Liver (tissue), 9 donors: Measurements from ENCODE around the gene IL1A. TPM values are rescaled to one million over a fixed set of nuclear protein-coding genes. Genes with fewer than 3 reads are reported as not detected.

Experiments
- DNase-seq: peaks from one replicate; pipeline ENCODE4 v3.0.0-alpha.2; 2017; ENCODE audit warnings: low spot score
- H3K27ac ChIP-seq, 2 donors: one replicate each; pipeline ENCODE4 v1.7.0; 2013; ENCODE audit warnings: inconsistent platforms in 2 of 2, low read length in 2 of 2, control low read depth in 1 of 2, low read depth in 1 of 2, mild to moderate bottlenecking in 1 of 2
- H3K27me3 ChIP-seq, 4 donors: one replicate each; pipeline versions ENCODE4 v1.6.1 to v1.7.0; 2013; ENCODE audit warnings: low read length in 3 of 4, inconsistent platforms in 1 of 4, mild to moderate bottlenecking in 1 of 4, moderate library complexity in 1 of 4; ENCODE audit not compliant: control insufficient read depth in 4 of 4, insufficient read depth in 4 of 4
- H3K36me3 ChIP-seq, 4 donors: one replicate each; pipeline versions ENCODE4 v1.6.1 to v1.7.0; 2013; ENCODE audit warnings: low read length in 3 of 4, mild to moderate bottlenecking in 3 of 4, low read depth in 1 of 4, moderate library complexity in 1 of 4; ENCODE audit not compliant: control insufficient read depth in 4 of 4, insufficient read depth in 3 of 4
- H3K4me1 ChIP-seq, 4 donors: one replicate each; pipeline versions ENCODE4 v1.6.1 to v1.7.0; 2013; ENCODE audit warnings: low read length in 3 of 4, mild to moderate bottlenecking in 3 of 4, moderate library complexity in 1 of 4; ENCODE audit not compliant: control insufficient read depth in 4 of 4, insufficient read depth in 4 of 4
- H3K4me3 ChIP-seq, 3 donors: one replicate each; pipeline versions ENCODE4 v1.6.1 to v1.7.0; 2013; ENCODE audit warnings: low read length in 3 of 3, control low read depth in 1 of 3, low read depth in 1 of 3, mild to moderate bottlenecking in 1 of 3
- H3K9ac ChIP-seq, 2 donors: one replicate each; pipeline ENCODE4 v1.7.0; 2013; ENCODE audit warnings: low read length in 2 of 2, mild to moderate bottlenecking in 2 of 2, moderate library complexity in 2 of 2, control low read depth in 1 of 2, low read depth in 1 of 2
- H3K9me3 ChIP-seq, 4 donors: one replicate each; pipeline versions ENCODE4 v1.6.1 to v1.7.0; 2013; ENCODE audit warnings: low read length in 3 of 4; ENCODE audit not compliant: control insufficient read depth in 4 of 4
- EGR1 ChIP-seq, 2 donors: IDR thresholded peaks; 2 replicates each; pipeline ENCODE4 v1.6.1; 2016 to 2018; ENCODE audit warnings: antibody characterized with exemption in 2 of 2, low read depth in 2 of 2
- FOXA2 ChIP-seq: IDR thresholded peaks from 2 replicates; pipeline ENCODE4 v1.6.1; 2016; ENCODE audit warnings: antibody characterized with exemption
- HNF4A ChIP-seq, 2 donors: conservative IDR thresholded peaks; 2 replicates each; pipeline ENCODE4 v1.6.1; 2016; ENCODE audit warnings: antibody characterized with exemption in 2 of 2, mild to moderate bottlenecking in 2 of 2
- HNF4G ChIP-seq: IDR thresholded peaks from 2 replicates; pipeline ENCODE4 v1.6.1; 2016; ENCODE audit warnings: antibody characterized with exemption
- NR2F2 ChIP-seq: IDR thresholded peaks from 2 replicates; pipeline ENCODE4 v1.6.1; 2016; ENCODE audit warnings: antibody characterized with exemption
- SP1 ChIP-seq: IDR thresholded peaks from 2 replicates; pipeline ENCODE4 v1.6.1; 2018; ENCODE audit warnings: antibody characterized with exemption, mild to moderate bottlenecking
- TAF1 ChIP-seq: conservative IDR thresholded peaks from 2 replicates; pipeline ENCODE4 v1.6.1; 2016; ENCODE audit warnings: antibody characterized with exemption, mild to moderate bottlenecking
- YY1 ChIP-seq: IDR thresholded peaks from 2 replicates; pipeline ENCODE4 v1.6.1; 2016; ENCODE audit warnings: antibody characterized with exemption, mild to moderate bottlenecking
- WGBS: extraction: QIAGEN DNeasy Blood & Tissue Kit; methylation state at CpG from one replicate; pipeline ENCODE4 v1.1.7; 2013; 5-methylcytosine and 5-hydroxymethylcytosine counted together
- polyA plus RNA-seq, 2 donors: library from polyadenylated mRNA; stranded (reverse) in 1 of 2; unstranded in 1 of 2; fragments of 200-250 nt in 1 of 2; fragments of >200 nt in 1 of 2; fragmentation: Nextera tagmentation in 1 of 2; extraction: Ambion mirVana in 1 of 2; gene quantifications; one replicate each; pipeline versions ENCODE4 v1.2.1 to v1.2.3, GENCODE V29; 2013 to 2015
- total RNA-seq, 2 donors: library from RNA; depleted of rRNA; stranded (reverse); fragments of >200 nt; gene quantifications; one replicate each; pipeline ENCODE4 v1.2.3, GENCODE V29; 2014
- donor health status: healthy.
- donor health status: healthy.
- donor health status: healthy.
- donor health status: healthy.
- donor health status: healthy.

Gene IL1A
- total and polyA plus RNA-seq, 4 donors, result 0.05 TPM; not detected in 3

DNA sequence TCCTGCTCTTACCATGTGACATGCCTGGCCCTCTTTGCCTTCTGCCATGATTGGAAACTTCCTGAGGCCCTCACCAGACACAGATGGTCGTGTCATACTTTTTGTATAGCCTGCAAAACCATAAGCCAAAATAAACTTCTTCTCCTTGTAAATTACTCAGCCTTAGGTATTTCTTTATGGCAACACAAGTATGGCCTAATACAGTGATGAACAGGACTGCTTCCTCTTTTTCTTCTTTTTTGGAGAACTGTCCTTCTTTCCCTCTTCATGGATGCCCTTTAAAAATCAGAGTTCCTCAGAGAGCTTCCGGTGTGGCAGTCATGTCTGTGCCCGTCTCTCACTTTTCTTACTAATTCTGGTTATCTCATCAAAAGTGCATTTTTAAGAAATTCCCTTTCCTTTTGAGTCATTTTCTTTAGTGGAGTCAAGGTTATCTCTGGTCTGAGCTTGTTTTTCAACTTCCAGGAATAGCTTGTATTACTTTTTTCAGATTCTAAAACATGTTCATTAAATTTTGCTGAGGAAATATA lies 9.2 kb upstream of the IL1A start:
- H3K27me3 ChIP-seq, result no peaks in the 10 kb centered on the region
- H3K4me3 ChIP-seq, result no peak overlapping the region
- peak overlapping the region in 1 of 2 donors; percentile 32 for H3K27ac ChIP-seq
- DNase-seq, result no peak
- WGBS, result 76% methylated on average over 3 of the region's 3 CpGs
- H3K9ac ChIP-seq, result no peak overlapping the region
- H3K9me3 ChIP-seq, result no peaks in the 10 kb centered on the region
- TF ChIP-seq YY1, result no peak
- peaks cover 0 to 2% (median 0%) of the 10 kb centered on the region in 4 donors for H3K4me1 ChIP-seq
- H3K36me3 ChIP-seq, result no peaks in the 10 kb centered on the region

DNA sequence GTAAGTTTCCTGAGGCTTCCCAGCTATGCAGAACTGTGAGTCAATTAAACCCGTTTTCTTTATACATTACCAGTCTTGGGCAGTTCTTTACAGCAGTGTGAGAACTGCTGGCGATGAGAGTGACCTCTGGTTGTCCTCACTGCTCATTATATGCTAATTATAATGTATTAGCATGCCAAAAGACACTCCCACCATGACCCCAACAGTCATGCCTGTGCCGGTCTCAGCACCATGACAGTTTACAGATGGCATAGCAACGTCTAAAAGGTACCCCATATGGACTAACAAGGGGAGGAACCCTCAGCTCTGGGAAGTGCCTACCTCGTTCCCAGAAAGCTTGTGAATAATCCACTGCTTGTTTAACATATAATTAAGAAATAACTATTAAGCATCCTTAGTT lies 8.1 kb upstream of the IL1A start:
- H3K9ac ChIP-seq, result no peak overlapping the region
- H3K27ac ChIP-seq, result no peak overlapping the region
- no peaks in the 10 kb centered on the region for H3K9me3 ChIP-seq
- WGBS, result 92% methylated on average over 5 of the region's 5 CpGs
- no peaks in the 10 kb centered on the region for H3K36me3 ChIP-seq
- no peak for DNase-seq
- no peaks in the 10 kb centered on the region for H3K27me3 ChIP-seq
- no peak for TF ChIP-seq EGR1 (IDR thresholded peaks at IDR 0.05; ENCODE audit: low read depth in 2 of 2)
- no peak overlapping the region for H3K4me3 ChIP-seq
- peaks cover 0 to 2% (median 0%) of the 10 kb centered on the region in 4 donors for H3K4me1 ChIP-seq

DNA sequence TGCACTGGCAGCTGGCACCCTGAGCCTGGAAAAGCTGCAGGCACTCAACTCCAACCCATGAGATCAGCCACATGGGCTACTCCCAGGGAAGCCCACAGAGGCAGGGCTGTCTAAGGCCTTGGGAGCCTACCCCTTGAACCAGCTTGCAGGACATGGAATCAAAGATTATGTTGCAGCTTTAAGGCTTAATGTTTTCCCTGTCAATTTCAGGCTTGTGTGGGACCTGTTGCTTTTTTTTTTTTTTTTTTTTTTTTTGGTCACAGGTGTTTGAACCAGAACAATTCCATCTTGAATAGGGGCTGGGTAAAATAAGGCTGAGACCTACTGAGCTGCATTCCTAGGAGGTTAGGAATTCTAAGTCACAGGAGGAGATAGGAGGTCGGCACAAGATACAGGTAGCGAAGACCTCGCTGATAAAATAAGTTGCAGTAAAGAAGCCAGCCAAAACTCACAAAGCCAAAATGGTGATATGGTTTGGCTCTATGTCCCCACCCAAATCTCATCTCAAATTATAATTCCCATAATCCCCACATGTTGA lies 7.5 kb upstream of the IL1A start:
- no peak for DNase-seq
- Histone ChIP-seq H3K36me3 (no peaks in the 10 kb centered on the region), H3K9me3 (no peaks in the 10 kb centered on the region), H3K27ac (no peak overlapping the region), H3K4me3 (no peak overlapping the region), H3K27me3 (no peaks in the 10 kb centered on the region), H3K4me1 (peaks cover 0 to 2% (median 0%) of the 10 kb centered on the region in 4 donors), H3K9ac (no peak overlapping the region)
- over 99% methylated on average over 3 of the region's 3 CpGs for WGBS
- no peak for TF ChIP-seq FOXA2

DNA sequence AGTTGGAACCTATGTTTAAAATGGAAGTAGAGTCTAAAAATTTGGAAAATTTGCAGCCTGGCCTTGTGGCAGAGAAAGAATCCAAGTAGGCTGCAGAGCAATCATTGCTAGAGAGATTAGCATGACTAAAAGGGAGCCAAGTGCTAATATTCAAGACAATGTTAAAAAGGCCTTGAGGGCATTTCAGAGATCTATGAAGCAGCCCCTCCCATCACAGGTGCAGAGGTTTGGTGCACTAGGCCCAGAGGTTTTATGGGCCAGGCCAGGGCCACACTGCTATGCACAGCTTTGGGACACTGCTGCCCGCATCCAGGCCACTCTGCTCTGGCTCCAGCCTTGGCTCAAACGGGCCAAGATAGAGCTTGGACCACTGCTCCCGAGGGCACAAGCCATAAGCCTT lies 6.7 kb upstream of the IL1A start:
- Histone ChIP-seq H3K27me3 (no peaks in the 10 kb centered on the region), H3K36me3 (no peaks in the 10 kb centered on the region), H3K9me3 (no peaks in the 10 kb centered on the region), H3K9ac (no peak overlapping the region), H3K4me1 (peaks cover 0 to 2% (median 0%) of the 10 kb centered on the region in 4 donors), H3K4me3 (no peak overlapping the region), H3K27ac (no peak overlapping the region)
- TF ChIP-seq TAF1, result no peak
- no peak for DNase-seq
- 96% methylated on average over 3 of the region's 3 CpGs for WGBS

GRCh38 chr2:112790305-112790704 lies 6.0 kb upstream of the IL1A start:
- Histone ChIP-seq H3K36me3 (no peaks in the 10 kb centered on the region), H3K27me3 (no peaks in the 10 kb centered on the region), H3K4me3 (no peak overlapping the region), H3K4me1 (peaks cover 0 to 2% (median 0%) of the 10 kb centered on the region in 4 donors), H3K27ac (no peak overlapping the region), H3K9me3 (no peaks in the 10 kb centered on the region), H3K9ac (no peak overlapping the region)
- no peak for DNase-seq
- WGBS, result 84% methylated on average over 5 of the region's 5 CpGs
- TF ChIP-seq NR2F2, result no peak
- TF ChIP-seq HNF4G, result peak; percentile 43
- peak; percentile 26 for TF ChIP-seq SP1
- peak; percentile 74 to 80 for TF ChIP-seq HNF4A (conservative IDR thresholded peaks at IDR 0.05)
